Activated CD8-positive, alpha-beta T cell treated with anti-CD3 and anti-CD28 coated beads for 36 hours (primary cell): Measurements from ENCODE around the gene TANGO6. TPM values are rescaled to one million over a fixed set of nuclear protein-coding genes. Genes with fewer than 3 reads are reported as not detected.

Source experiments
- ATAC-seq: fragments of 200-7000 bp; cut with Tn5 transposase; one replicate; pipeline ENCODE4 v1.10.0; 2021; ENCODE audit warnings: mild to moderate bottlenecking, moderate library complexity
- CTCF ChIA-PET: fragments of 350-600 bp; sonication (Branson Sonifier 250); formaldehyde crosslinking; loops from one replicate; lab custom pipeline; 2021; ENCODE audit warnings: antibody characterized with exemption; lab: Charles Lee
- POLR2A ChIA-PET: fragments of 350-600 bp; sonication (Branson Sonifier 250); formaldehyde crosslinking; loops from one replicate; lab custom pipeline; 2021; ENCODE audit warnings: antibody characterized with exemption; lab: Charles Lee
- DNase-seq: peaks from one replicate; pipeline ENCODE4 v3.0.0-alpha.2; 2020
- H3K27ac Mint-ChIP-seq: one replicate; pipeline ENCODE4 v1.8.0; 2021; ENCODE audit warnings: mild to moderate bottlenecking, mixed read lengths
- H3K27me3 Mint-ChIP-seq: one replicate; pipeline ENCODE4 v1.8.0; 2021; ENCODE audit warnings: mixed read lengths
- H3K36me3 Mint-ChIP-seq: one replicate; pipeline ENCODE4 v1.8.0; 2021; ENCODE audit warnings: low read depth, mixed read lengths
- H3K4me1 Mint-ChIP-seq: one replicate; pipeline ENCODE4 v1.8.0; 2021; ENCODE audit warnings: low read depth, mixed read lengths
- H3K4me3 Mint-ChIP-seq: one replicate; pipeline ENCODE4 v1.8.0; 2021; ENCODE audit warnings: mild to moderate bottlenecking, moderate library complexity, mixed read lengths
- H3K9me3 Mint-ChIP-seq: one replicate; pipeline ENCODE4 v1.8.0; 2021; ENCODE audit warnings: mixed read lengths
- CTCF ChIP-seq: fragments of 200-600 bp; IDR thresholded peaks from one replicate; pipeline ENCODE4 v1.8.0; 2022; ENCODE audit warnings: antibody characterized with exemption, mild to moderate bottlenecking
- intact Hi-C: fragments of 100-400 bp; cut with micrococcal nuclease; formaldehyde crosslinking; loops from one replicate; pipeline ENCODE4 v1.10.0; 2022
- total RNA-seq, 2 experiments: library from RNA; stranded (reverse); gene quantifications; one replicate each; pipeline ENCODE4 v1.2.3, GENCODE V29; 2021

TANGO6 gene
- total RNA-seq, 2 experiments from 2014 or later: 23.0 to 27.0 TPM

- no peak for DNase-seq
- TF ChIP-seq CTCF: no peak
- no peaks in the 10 kb centered on the region for H3K36me3 Mint-ChIP-seq
- H3K4me3 Mint-ChIP-seq: no peak overlapping the region
- ATAC-seq: no peak
- intact Hi-C loops: no loop called here
- no peak overlapping the region for H3K27ac Mint-ChIP-seq
- ChIA-PET POLR2A (no interaction called here), CTCF (interaction anchor here (0.7 kb wide), 1 partner anchor 24 kb away, joined by 3 read pairs; no protein-coding TSS in a partner anchor)
- no peaks in the 10 kb centered on the region for H3K9me3 Mint-ChIP-seq
- peaks cover under 1% of the 10 kb centered on the region for H3K4me1 Mint-ChIP-seq
- H3K27me3 Mint-ChIP-seq: peaks cover 12% of the 10 kb centered on the region
These were observed 256.9 kb downstream of the TANGO6 start for GRCh38 chr16:69100071-69100691.

GRCh38 chr16:69105501-69106361, 262.4 kb downstream of the TANGO6 start, which contains the start of gene HAS3:
HAS3 (plus strand) TSS chr16:69105653; CDS start chr16:69109396, 3,743 bp downstream.
- TF ChIP-seq CTCF: peak; percentile 24
- Mint-ChIP-seq H3K4me1 (peaks cover 14% of the 10 kb centered on the region), H3K27ac (no peak within 1 kb of the TSS), H3K4me3 (peak within 1 kb of the TSS; percentile 73), H3K36me3 (peaks cover 10% of the 10 kb centered on the region), H3K9me3 (no peaks in the 10 kb centered on the region), H3K27me3 (peaks cover 38% of the 10 kb centered on the region)
- ChIA-PET CTCF (interaction anchor here (0.9 to 1.2 kb wide), 4 partner anchors 11 to 94 kb away, joined by 3 to 6 read pairs (median 3); no protein-coding TSS in a partner anchor), POLR2A (interaction anchor here (1.5 kb wide), 2 partner anchors 9 to 27 kb away, joined by 4 to 5 read pairs; no protein-coding TSS in a partner anchor)
- intact Hi-C loops: no loop called here
- DNase-seq (peak; percentile 47), ATAC-seq (peak; percentile 76)

GRCh38 chr16:69106491-69107315, 263.4 kb downstream of the TANGO6 start:
- POLR2A ChIA-PET: interaction anchor here (1.5 kb wide), 1 partner anchor 26 kb away, joined by 4 read pairs; no protein-coding TSS in a partner anchor
- H3K4me3 Mint-ChIP-seq: peak overlapping the region; percentile 35
- H3K27ac Mint-ChIP-seq: no peak overlapping the region
- no peak for TF ChIP-seq CTCF
- intact Hi-C loops: no loop called here
- peaks cover 14% of the 10 kb centered on the region for H3K4me1 Mint-ChIP-seq
- H3K36me3 Mint-ChIP-seq: peaks cover 11% of the 10 kb centered on the region
- peaks cover 36% of the 10 kb centered on the region for H3K27me3 Mint-ChIP-seq
- no peaks in the 10 kb centered on the region for H3K9me3 Mint-ChIP-seq
- DNase-seq (no peak), ATAC-seq (peak; percentile 21)
- CTCF ChIA-PET: interaction anchor here (1.0 to 1.2 kb wide), 2 partner anchors 17 to 18 kb away, joined by 3 read pairs; no protein-coding TSS in a partner anchor

- no peak for TF ChIP-seq CTCF
- ChIA-PET CTCF (interaction anchor here (1.0 to 1.8 kb wide), 5 partner anchors 11 to 578 kb away, joined by 3 to 5 read pairs (median 4); no protein-coding TSS in a partner anchor), POLR2A (interaction anchor here (1.8 kb wide), 1 partner anchor 25 kb away, joined by 4 read pairs; the partner anchor contains the start of genes CHTF8 and UTP4)
- ATAC-seq: no peak
- peak overlapping the region; percentile 35 for H3K4me3 Mint-ChIP-seq
- intact Hi-C loops: no loop called here
- peaks cover 14% of the 10 kb centered on the region for H3K4me1 Mint-ChIP-seq
- H3K9me3 Mint-ChIP-seq: no peaks in the 10 kb centered on the region
- DNase-seq: no peak
- H3K36me3 Mint-ChIP-seq: peaks cover 12% of the 10 kb centered on the region
- peaks cover 36% of the 10 kb centered on the region for H3K27me3 Mint-ChIP-seq
- H3K27ac Mint-ChIP-seq: no peak overlapping the region
These were observed 264.1 kb downstream of the TANGO6 start for GRCh38 chr16:69107316-69107962.
